ENCODE measurements around the gene ANKRD16. TPM values are rescaled to one million over a fixed set of nuclear protein-coding genes. Genes with fewer than 3 reads are reported as not detected.

ANKRD16 gene
- total RNA-seq, 1 experiment from 2014 or later = 9.9 TPM

GRCh38 chr10:5935628-5936027 is 45.9 kb upstream of the ANKRD16 start:
- no peaks in the 10 kb centered on the region for H3K9me3 Mint-ChIP-seq (ENCODE audit: unreplicated experiment)
- H3K36me3 Mint-ChIP-seq (ENCODE audit: insufficient read depth, unreplicated experiment) = peaks cover 75% of the 10 kb centered on the region

GRCh38 chr10:5933909-5934546 is 44.3 kb upstream of the ANKRD16 start:
- TF ChIP-seq, protein P1, sequence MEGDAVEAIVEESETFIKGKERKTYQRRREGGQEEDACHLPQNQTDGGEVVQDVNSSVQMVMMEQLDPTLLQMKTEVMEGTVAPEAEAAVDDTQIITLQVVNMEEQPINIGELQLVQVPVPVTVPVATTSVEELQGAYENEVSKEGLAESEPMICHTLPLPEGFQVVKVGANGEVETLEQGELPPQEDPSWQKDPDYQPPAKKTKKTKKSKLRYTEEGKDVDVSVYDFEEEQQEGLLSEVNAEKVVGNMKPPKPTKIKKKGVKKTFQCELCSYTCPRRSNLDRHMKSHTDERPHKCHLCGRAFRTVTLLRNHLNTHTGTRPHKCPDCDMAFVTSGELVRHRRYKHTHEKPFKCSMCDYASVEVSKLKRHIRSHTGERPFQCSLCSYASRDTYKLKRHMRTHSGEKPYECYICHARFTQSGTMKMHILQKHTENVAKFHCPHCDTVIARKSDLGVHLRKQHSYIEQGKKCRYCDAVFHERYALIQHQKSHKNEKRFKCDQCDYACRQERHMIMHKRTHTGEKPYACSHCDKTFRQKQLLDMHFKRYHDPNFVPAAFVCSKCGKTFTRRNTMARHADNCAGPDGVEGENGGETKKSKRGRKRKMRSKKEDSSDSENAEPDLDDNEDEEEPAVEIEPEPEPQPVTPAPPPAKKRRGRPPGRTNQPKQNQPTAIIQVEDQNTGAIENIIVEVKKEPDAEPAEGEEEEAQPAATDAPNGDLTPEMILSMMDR (IDR thresholded peaks at IDR 0.05; ENCODE audit: unreplicated experiment) = no peak
- CTCF ChIA-PET = no interaction called here
- DNase-seq (ENCODE audit: unreplicated experiment) = no peak
- Mint-ChIP-seq H3K4me3 (ENCODE audit: unreplicated experiment) (no peak overlapping the region), H3K4me1 (ENCODE audit: insufficient read depth, unreplicated experiment) (no peaks in the 10 kb centered on the region), H3K27me3 (ENCODE audit: insufficient read depth, unreplicated experiment) (no peaks in the 10 kb centered on the region), H3K9me3 (ENCODE audit: unreplicated experiment) (no peaks in the 10 kb centered on the region), H3K27ac (ENCODE audit: low read depth, unreplicated experiment) (no peak overlapping the region), H3K36me3 (ENCODE audit: insufficient read depth, unreplicated experiment) (peaks cover 83% of the 10 kb centered on the region)
- POLR2A ChIA-PET = interaction anchor here (1.4 kb wide), 1 partner anchor 11 kb away, joined by 4 read pairs; no protein-coding TSS in a partner anchor
- intact Hi-C loops (cut with micrococcal nuclease) = no loop called here
- BruUV-seq (replicated peaks) = no TSS peak

More at GRCh38 chr10:5935628-5936027, 45.9 kb upstream of the ANKRD16 start:
- no peak overlapping the region for H3K4me3 Mint-ChIP-seq (ENCODE audit: unreplicated experiment)
- ChIA-PET CTCF (no interaction called here), POLR2A (interaction anchor here (1.0 kb wide), 1 partner anchor 35 kb away, joined by 4 read pairs; no protein-coding TSS in a partner anchor)
- DNase-seq (ENCODE audit: unreplicated experiment) = no peak
- intact Hi-C loops (cut with micrococcal nuclease) = no loop called here
- H3K27me3 Mint-ChIP-seq (ENCODE audit: insufficient read depth, unreplicated experiment) = no peaks in the 10 kb centered on the region
- BruUV-seq (replicated peaks) = no TSS peak
- H3K4me1 Mint-ChIP-seq (ENCODE audit: insufficient read depth, unreplicated experiment) = no peaks in the 10 kb centered on the region
- no peak overlapping the region for H3K27ac Mint-ChIP-seq (ENCODE audit: low read depth, unreplicated experiment)
- TF ChIP-seq, protein P1 (IDR thresholded peaks at IDR 0.05; ENCODE audit: unreplicated experiment) = no peak

DNA sequence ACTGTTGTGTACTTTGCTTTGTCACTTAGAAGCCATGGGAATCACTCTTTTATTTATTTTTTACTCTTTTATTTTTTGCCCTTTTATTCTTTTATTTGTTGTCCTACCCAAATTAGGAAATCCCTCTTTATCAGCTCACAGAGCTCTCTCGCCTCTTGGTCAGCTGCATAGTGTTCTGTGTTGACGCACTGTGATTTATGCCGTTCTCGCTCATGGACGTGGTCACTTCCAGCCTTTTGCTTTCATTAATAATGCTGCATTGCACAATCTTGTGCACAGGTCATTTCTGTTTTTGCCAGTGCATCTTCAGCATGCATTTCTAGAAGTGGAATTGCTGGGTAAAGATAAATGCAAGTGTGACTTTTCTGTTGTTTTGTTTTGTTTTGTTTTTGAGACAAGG is 42.7 kb upstream of the ANKRD16 start:
- no peak for DNase-seq (ENCODE audit: unreplicated experiment)
- CTCF ChIA-PET = interaction anchor here (0.7 to 2.6 kb wide), 2 partner anchors 16 to 143 kb away, joined by 6 read pairs; no protein-coding TSS in a partner anchor
- POLR2A ChIA-PET = interaction anchor here (1.4 kb wide), 1 partner anchor 42 kb away, joined by 3 read pairs; the partner anchor contains the start of genes ANKRD16 and FBH1
- Mint-ChIP-seq H3K4me3 (ENCODE audit: unreplicated experiment) (no peak overlapping the region), H3K36me3 (ENCODE audit: insufficient read depth, unreplicated experiment) (peaks cover 83% of the 10 kb centered on the region), H3K4me1 (ENCODE audit: insufficient read depth, unreplicated experiment) (no peaks in the 10 kb centered on the region), H3K27me3 (ENCODE audit: insufficient read depth, unreplicated experiment) (no peaks in the 10 kb centered on the region), H3K9me3 (ENCODE audit: unreplicated experiment) (no peaks in the 10 kb centered on the region), H3K27ac (ENCODE audit: low read depth, unreplicated experiment) (no peak overlapping the region)
- no TSS peak for BruUV-seq (replicated peaks)
- TF ChIP-seq, protein P1 (IDR thresholded peaks at IDR 0.05; ENCODE audit: unreplicated experiment) = no peak
- intact Hi-C loops (cut with micrococcal nuclease) = no loop called here

GRCh38 chr10:5930272-5930671 is 40.6 kb upstream of the ANKRD16 start:
- H3K36me3 Mint-ChIP-seq (ENCODE audit: insufficient read depth, unreplicated experiment) = peaks cover 81% of the 10 kb centered on the region
- CTCF ChIA-PET = no interaction called here
- TF ChIP-seq, protein P1 (IDR thresholded peaks at IDR 0.05; ENCODE audit: unreplicated experiment) = no peak

More at GRCh38 chr10:5930272-5930671, 40.6 kb upstream of the ANKRD16 start:
- Mint-ChIP-seq H3K9me3 (ENCODE audit: unreplicated experiment) (no peaks in the 10 kb centered on the region), H3K27me3 (ENCODE audit: insufficient read depth, unreplicated experiment) (no peaks in the 10 kb centered on the region), H3K27ac (ENCODE audit: low read depth, unreplicated experiment) (no peak overlapping the region), H3K4me1 (ENCODE audit: insufficient read depth, unreplicated experiment) (no peaks in the 10 kb centered on the region), H3K4me3 (ENCODE audit: unreplicated experiment) (no peak overlapping the region)
- POLR2A ChIA-PET = no interaction called here
- DNase-seq (ENCODE audit: unreplicated experiment) = no peak
- no TSS peak for BruUV-seq (replicated peaks)
- intact Hi-C loops (cut with micrococcal nuclease) = no loop called here

All from MCF 10A (cell line).